Stimulated activated CD8-positive, alpha-beta memory T cell treated with anti-CD3 and anti-CD28 coated beads, Interleukin-4, amount 100 ng/mL, for 4 hours (primary cell): Measurements from ENCODE around the gene ZACN.
A peak's percentile ranks its signal among the peaks of the same experiment; 100 is the strongest.

Experiments
- DNase-seq, 2 donors: peaks; one replicate each; pipeline ENCODE4 v3.0.0-alpha.2; 2020; ENCODE audit warnings: low read depth in 2 of 2, low spot score in 1 of 2

Gene ZACN

GRCh38 chr17:76097716-76098295 lies 18.8 kb downstream of the ZACN start:
- no peak for DNase-seq

- DNase-seq, result no peak
Measured at GRCh38 chr17:76102944-76103273, 23.9 kb downstream of the ZACN start.

DNA sequence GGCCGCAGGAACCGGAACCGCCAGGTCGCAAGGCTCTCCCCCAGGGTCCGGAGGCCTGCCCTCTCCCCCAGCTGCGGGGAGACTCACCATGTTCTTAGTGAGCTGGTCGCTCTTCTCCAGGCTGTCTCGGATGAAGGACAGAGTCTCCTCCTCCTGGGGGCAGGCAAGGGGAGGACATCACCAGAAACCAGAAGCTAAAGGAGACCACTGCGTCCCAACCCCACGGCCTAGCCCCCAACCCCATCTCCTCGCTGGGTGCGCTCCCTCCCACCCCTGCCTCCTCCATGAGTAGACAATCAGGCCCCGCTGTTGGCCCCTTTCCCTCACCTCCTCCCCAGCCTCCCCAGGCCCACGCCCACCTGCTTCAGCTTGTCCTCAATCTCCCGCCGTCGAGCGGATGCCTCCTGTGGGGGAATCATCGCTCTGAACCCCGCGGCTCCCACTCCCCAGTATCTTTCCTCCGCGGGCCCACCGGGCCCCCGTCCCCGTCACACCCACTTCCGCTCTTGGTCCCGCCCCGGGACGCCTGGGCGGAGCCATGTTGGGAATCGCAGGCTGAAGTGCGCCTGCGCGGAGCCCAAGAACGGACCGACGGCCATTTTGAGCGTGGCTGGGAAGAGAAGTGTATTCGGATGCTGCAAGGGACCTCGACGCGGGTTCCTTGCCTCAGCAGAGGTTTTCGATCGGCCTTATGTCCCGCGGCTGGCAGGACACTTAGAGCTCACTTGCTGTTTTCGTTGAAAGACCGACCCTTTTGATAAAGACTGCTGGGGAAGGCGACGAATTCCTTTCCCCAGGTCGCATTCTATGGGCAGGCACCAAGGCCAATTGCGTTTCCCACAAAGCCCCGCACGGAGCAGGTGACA lies 24.5 kb downstream of the ZACN start, which contains the start of gene EXOC7:
Gene EXOC7 (minus strand): TSS at position 514 of the 866 bp plus-strand sequence. CDS start 95 bp downstream, at position 419.
- peak; percentile 81 to 89 for DNase-seq

DNA sequence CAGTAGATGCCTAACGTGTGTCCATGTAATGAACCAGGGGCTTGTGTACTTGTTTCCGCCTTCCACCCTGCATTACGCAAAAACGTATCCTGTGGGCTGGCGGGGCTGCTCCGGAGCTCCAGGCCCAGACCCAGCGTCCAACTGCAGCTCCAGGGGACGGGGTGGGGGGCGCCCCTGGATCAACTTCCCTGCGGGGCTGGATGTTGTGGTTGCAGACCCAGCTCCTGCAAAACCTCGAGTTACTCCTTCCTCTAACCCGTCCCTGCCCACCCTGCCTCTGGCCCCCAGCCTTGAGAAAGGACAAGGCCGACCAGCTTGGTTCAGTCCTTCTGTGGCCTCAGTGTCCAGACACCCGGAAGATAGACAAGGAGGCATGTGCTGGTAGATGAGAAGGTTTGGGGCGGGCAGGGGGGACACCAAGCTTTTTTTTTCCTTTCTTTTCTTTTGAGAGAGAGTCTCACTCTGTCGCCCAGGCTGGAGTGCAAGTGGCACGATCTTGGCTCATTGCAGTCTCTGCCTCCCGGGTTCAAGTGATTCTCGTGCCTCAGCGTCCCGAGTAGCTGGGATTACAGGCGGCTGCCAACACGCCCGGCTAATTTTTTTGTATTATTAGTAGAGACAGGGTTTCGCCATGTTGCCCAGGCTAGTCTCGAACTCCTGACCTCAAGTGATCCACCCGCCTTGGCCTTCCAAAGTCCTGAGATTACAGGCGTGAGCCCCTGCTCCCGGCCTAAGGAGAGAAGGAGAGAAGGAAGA lies 25.3 kb downstream of the ZACN start:
- DNase-seq, result no peak

GRCh38 chr17:76104896-76105231 lies 25.9 kb downstream of the ZACN start:
- DNase-seq, result no peak

- no peak for DNase-seq
Measured at GRCh38 chr17:76106703-76107102, 27.7 kb downstream of the ZACN start.

GRCh38 chr17:76107509-76107908 lies 28.5 kb downstream of the ZACN start:
- no peak for DNase-seq

DNA sequence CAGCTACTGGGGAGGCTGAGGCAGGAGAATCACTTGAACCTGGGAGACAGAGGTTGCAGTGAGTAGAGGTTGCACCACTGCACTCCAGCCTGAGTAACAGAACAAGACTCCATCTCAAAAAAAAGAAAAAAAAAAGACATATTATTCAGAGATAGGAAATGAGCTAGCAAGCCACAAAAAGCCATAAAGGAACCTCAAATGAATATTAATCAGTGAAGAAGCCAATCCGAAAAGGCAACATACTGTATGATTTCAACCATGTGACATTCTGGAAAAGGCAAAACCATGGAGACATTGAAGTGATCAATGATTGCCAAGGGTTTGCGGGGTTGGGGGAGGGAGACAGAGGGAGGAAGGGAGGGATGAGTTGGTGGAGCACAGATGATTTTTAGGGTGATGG lies 33.0 kb downstream of the ZACN start:
- no peak for DNase-seq

DNA sequence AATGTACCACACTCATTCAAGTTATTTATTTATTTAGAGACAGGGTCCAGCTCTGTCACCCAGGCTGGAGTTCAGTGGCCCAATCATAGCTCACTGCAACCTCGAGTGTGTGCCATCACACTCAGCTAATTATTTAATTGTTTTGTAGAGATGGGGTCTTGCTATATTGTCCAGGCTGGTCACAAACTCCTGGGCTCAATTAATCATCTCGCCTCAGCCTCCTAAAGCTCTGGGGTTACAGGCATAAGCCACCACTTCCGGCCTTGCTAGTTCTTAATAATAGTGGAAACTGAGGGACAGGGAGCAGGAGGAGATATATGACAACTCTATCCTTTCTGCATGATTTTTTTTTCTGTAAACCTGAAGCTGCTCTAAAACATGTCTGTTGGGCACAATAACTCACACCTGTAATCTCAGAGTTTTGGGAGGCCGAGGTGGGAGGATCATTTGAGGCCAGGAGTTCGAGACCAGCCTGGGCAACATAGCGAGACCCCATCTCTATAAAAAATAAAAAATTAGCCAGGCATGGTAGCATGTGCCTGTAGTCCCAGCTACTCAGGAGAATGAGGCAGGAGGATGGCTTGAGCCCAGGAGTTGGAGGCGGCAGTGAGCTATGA lies 36.3 kb downstream of the ZACN start:
- no peak for DNase-seq

DNA sequence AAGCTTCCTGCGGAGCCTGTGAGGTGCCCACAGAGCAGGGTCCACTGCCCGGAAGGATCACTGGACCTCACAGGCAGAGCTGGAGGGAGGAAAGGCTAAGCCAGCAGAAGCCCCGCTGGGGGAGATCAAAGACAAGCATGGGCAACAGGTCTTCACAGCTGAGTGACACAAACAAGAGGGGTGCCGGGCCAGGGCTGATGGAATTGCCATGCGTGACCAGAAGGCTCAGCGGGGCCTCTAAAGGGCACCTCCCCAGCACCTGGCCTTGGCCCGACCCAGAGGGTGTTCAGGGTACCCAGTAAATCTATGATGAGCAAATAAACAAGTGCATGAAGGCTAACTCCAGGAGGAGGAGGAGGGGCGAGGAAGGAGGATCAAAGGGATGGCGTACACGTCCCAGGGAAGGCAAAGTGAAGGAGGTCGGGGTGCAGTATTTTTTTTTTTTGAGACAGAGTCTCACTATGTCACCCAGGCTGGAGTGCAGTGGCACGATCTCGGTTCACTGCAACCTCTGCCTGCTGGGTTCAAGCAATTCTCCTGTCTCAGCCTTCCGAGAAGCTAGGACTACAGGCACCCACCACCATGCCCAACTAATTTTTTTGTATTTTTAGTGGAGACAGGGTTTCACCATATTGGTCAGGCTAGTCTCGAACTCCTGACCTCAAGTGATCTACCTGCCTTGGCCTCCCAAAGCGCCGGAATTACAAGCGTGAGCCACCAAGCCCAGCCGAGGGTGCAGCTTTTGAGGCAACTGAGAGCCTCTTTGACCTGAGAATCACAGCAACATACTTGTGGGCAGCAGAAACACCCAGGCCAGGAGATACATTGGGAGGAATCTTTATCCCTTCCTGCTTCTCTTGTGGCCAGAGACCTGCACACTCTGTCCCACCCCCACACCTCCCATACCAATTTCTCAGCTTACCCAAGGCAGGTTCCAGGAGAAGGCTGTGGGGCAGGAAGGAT lies 40.7 kb downstream of the ZACN start:
- DNase-seq, result no peak

DNA sequence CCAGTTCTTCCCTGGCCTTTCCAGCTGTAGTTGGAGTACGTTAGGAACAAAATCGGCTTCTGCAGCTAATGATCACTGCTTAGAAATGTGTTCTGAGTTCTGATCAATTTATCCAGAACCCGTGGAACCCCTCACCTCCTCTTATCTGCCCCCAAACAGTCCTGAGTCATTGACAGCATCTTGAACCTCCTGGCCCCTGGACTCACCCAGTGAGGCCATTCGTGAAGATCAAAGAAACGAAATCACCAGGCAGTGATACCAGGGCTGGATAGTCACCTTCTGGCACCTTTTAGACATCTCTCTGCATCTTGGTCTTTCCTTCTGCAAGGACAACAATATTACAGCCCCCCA lies 41.7 kb downstream of the ZACN start:
- no peak for DNase-seq

- DNase-seq, result no peak
Measured at GRCh38 chr17:76121932-76122430, 43.0 kb downstream of the ZACN start.

GRCh38 chr17:76122431-76123190 lies 43.6 kb downstream of the ZACN start:
- no peak for DNase-seq

GRCh38 chr17:76123191-76123499 lies 44.2 kb downstream of the ZACN start:
- DNase-seq, result no peak

- no peak for DNase-seq
Measured at GRCh38 chr17:76123749-76124581, 45.0 kb downstream of the ZACN start.

GRCh38 chr17:76124582-76125390 lies 45.8 kb downstream of the ZACN start:
- DNase-seq, result no peak

- no peak for DNase-seq
Measured at GRCh38 chr17:76125391-76125675, 46.4 kb downstream of the ZACN start.

- DNase-seq, result no peak
Measured at GRCh38 chr17:76125922-76126321, 46.9 kb downstream of the ZACN start.
